HepG2 (cell line): ENCODE measurements around the gene TRAIP. TPM values are rescaled to one million over a fixed set of nuclear protein-coding genes. Genes with fewer than 3 reads are reported as not detected.
A peak's percentile ranks its signal among the peaks of the same experiment; 100 is the strongest.

Experiments used
- ATAC-seq: fragments of 200-7000 bp; cut with Tn5 transposase; 3 replicates; pipeline ENCODE4 v1.9.1; 2020; ENCODE audit warnings: mild to moderate bottlenecking, moderate library complexity
- BruUV-seq: library from RNA; stranded (reverse); fragments of 400-500 nt; replicated peaks from 2 replicates; lab custom pipeline; 2021; lab: Mats Ljungman, UMichigan
- CTCF ChIA-PET: fragments of 300-600 bp; formaldehyde crosslinking; extraction: SDS; loops from one replicate; lab custom pipeline; 2021; ENCODE audit warnings: low total read pairs, inconsistent platforms, low intra/inter-chr PET ratio; lab: Yijun Ruan, JAX
- POLR2A ChIA-PET: fragments of 350-600 bp; sonication (Branson Sonifier 250); formaldehyde crosslinking; loops from one replicate; lab custom pipeline; 2020; ENCODE audit warnings: antibody characterized with exemption, inconsistent platforms; lab: Yijun Ruan, JAX
- DNase-seq: peaks from one replicate; pipeline ENCODE4 v3.0.0-alpha.2; 2015; ENCODE audit warnings: low spot score
- FAIRE-seq: peaks from 3 replicates; lab custom pipeline; 2011; peaks lifted over from hg19 to GRCh38; lab: Jason Lieb, UNC
- H2AFZ ChIP-seq: one replicate; pipeline ENCODE4 v1.6.1; 2011; ENCODE audit warnings: low read length, inconsistent platforms
- H3K27ac ChIP-seq: fragments of 300-600 bp; 3 replicates; pipeline ENCODE4 v1.8.0; 2011; ENCODE audit warnings: mixed run types, mild to moderate bottlenecking, mixed read lengths, low read length, inconsistent platforms; ENCODE audit not compliant: insufficient read depth; ENCODE audit errors: extremely low read length
- H3K27me3 ChIP-seq, 2 experiments: fragments of 200-600 bp in 1 of 2; 2 replicates in 1 of 2; 3 replicates in 1 of 2; pipeline versions ENCODE4 v1.6.0 to v1.8.0; 2011; ENCODE audit warnings: low read length in 2 of 2, mild to moderate bottlenecking in 2 of 2, moderate library complexity in 2 of 2, inconsistent platforms in 1 of 2; ENCODE audit not compliant: insufficient read depth in 2 of 2, control insufficient read depth in 1 of 2
- H3K36me3 ChIP-seq, 2 experiments: fragments of 200-600 bp in 1 of 2; replicated peaks in 1 of 2; 2 replicates in 1 of 2; 3 replicates in 1 of 2; pipeline versions ENCODE4 v1.5.1 to v1.8.0; 2011; ENCODE audit warnings: low read length in 2 of 2, inconsistent platforms in 1 of 2; ENCODE audit not compliant: insufficient read depth in 2 of 2, control insufficient read depth in 1 of 2
- H3K4me1 ChIP-seq: 2 replicates; pipeline ENCODE4 v1.5.1; 2012; ENCODE audit warnings: low read length, inconsistent platforms; ENCODE audit not compliant: insufficient read depth
- H3K4me2 ChIP-seq: 2 replicates; pipeline ENCODE4 v1.6.0; 2011; ENCODE audit warnings: low read depth, low read length, inconsistent platforms
- H3K4me3 ChIP-seq, 3 experiments: fragments of 200-600 bp in 1 of 3; sonication (generic), shearing (Covaris generic) in 1 of 3; replicated peaks in 1 of 3; 2 replicates each; pipeline ENCODE4 v1.5.1; 2011 to 2016; ENCODE audit warnings: low read length in 3 of 3, inconsistent platforms in 2 of 3, low read depth in 2 of 3, mild to moderate bottlenecking in 2 of 3, control low read depth in 1 of 3, mixed read lengths in 1 of 3; ENCODE audit not compliant: insufficient read depth in 1 of 3
- H3K79me2 ChIP-seq: one replicate; pipeline ENCODE4 v1.6.1; 2011; ENCODE audit warnings: low read length, inconsistent platforms; ENCODE audit not compliant: insufficient read depth
- H3K9ac ChIP-seq: 2 replicates; pipeline ENCODE4 v1.6.0; 2011; ENCODE audit warnings: mild to moderate bottlenecking, low read depth, low read length, inconsistent platforms; ENCODE audit not compliant: insufficient read depth
- H3K9me3 ChIP-seq: 2 replicates; pipeline ENCODE4 v1.5.1; 2012; ENCODE audit warnings: mild to moderate bottlenecking, low read length
- H4K20me1 ChIP-seq: 2 replicates; pipeline ENCODE4 v1.6.0; 2011; ENCODE audit warnings: inconsistent platforms, mild to moderate bottlenecking, low read length, moderate library complexity; ENCODE audit not compliant: insufficient read depth
- MAFK ChIP-seq, 2 experiments: IDR thresholded peaks in 1 of 2; conservative IDR thresholded peaks in 1 of 2; 2 replicates each; pipeline ENCODE4 v1.6.1; 2011; ENCODE audit warnings: improper control_type of control experiment in 2 of 2, low read length in 2 of 2
- MAZ ChIP-seq, 2 experiments: sonication (generic) in 1 of 2; formaldehyde crosslinking in 1 of 2; IDR thresholded peaks; 2 replicates each; pipeline versions ENCODE4 v1.5.0 to v1.6.1; 2012 to 2020; ENCODE audit warnings: low read depth in 2 of 2, mild to moderate bottlenecking in 2 of 2, borderline replicate concordance in 1 of 2, improper control_type of control experiment in 1 of 2, low read length in 1 of 2, missing genetic modification reagents in 1 of 2, moderate library complexity in 1 of 2
- XRCC5 ChIP-seq: fragments of 200-400 bp; formaldehyde crosslinking; optimal IDR thresholded peaks from 2 replicates; pipeline ENCODE3; 2017; ENCODE audit warnings: mild to moderate bottlenecking, low read length
- ZNF10 ChIP-seq: sonication (generic); formaldehyde crosslinking; IDR thresholded peaks from 2 replicates; pipeline ENCODE4 v1.4.0; 2020; ENCODE audit warnings: mild to moderate bottlenecking, low read depth, missing genetic modification reagents, borderline replicate concordance
- ZNF253 ChIP-seq: sonication (generic); formaldehyde crosslinking; IDR thresholded peaks from 2 replicates; pipeline ENCODE4 v1.8.0; 2022; ENCODE audit warnings: mild to moderate bottlenecking, missing genetic modification reagents, borderline replicate concordance
- ZNF430 ChIP-seq: sonication (generic); formaldehyde crosslinking; IDR thresholded peaks from 2 replicates; pipeline ENCODE4 v1.9.0; 2021; ENCODE audit warnings: mild to moderate bottlenecking, missing genetic modification reagents
- ZNF619 ChIP-seq: sonication (generic); formaldehyde crosslinking; IDR thresholded peaks from 2 replicates; pipeline ENCODE4 v1.4.0; 2020; ENCODE audit warnings: mild to moderate bottlenecking, missing genetic modification reagents
- ZNF660 ChIP-seq: sonication (generic); formaldehyde crosslinking; IDR thresholded peaks from 2 replicates; pipeline ENCODE4 v1.5.1; 2020; ENCODE audit warnings: mild to moderate bottlenecking, low read depth, missing genetic modification reagents, borderline replicate concordance
- ZNF720 ChIP-seq: sonication (generic); formaldehyde crosslinking; IDR thresholded peaks from 2 replicates; pipeline ENCODE4 v1.4.0; 2020; ENCODE audit warnings: missing genetic modification reagents
- ZNF766 ChIP-seq: sonication (generic); formaldehyde crosslinking; IDR thresholded peaks from 2 replicates; pipeline ENCODE4 v1.5.0; 2020; ENCODE audit warnings: missing genetic modification reagents, borderline replicate concordance
- WGBS: methylation state at CpG from one replicate; pipeline ENCODE4 v1.1.6; 2017; ENCODE audit warnings: low lambda C conversion rate; 5-methylcytosine and 5-hydroxymethylcytosine counted together
- in situ Hi-C: cut with HindIII; loops from 2 replicates; pipeline ENCODE4 v1.10.0; 2017; ENCODE audit warnings: low pct_unique_long_range_greater_than_20kb; ENCODE audit not compliant: extremely low pct_ligation_motif_present
- intact Hi-C: fragments of 100-400 bp; cut with micrococcal nuclease; formaldehyde crosslinking; loops from one replicate; pipeline ENCODE4 v1.10.0; 2022; ENCODE audit not compliant: unreplicated experiment
- polyA plus RNA-seq, 8 experiments: library from polyadenylated mRNA; depleted of rRNA in 3 of 8; stranded (reverse) in 7 of 8; unstranded in 1 of 8; fragments of >200 nt; fragmentation: Illumina TruSeq in 4 of 8; extraction: Trizol in 4 of 8; gene quantifications; 2 replicates each; pipeline versions ENCODE4 v1.2.1 to v1.2.3, GENCODE V29; 2011 to 2016; ENCODE audit warnings: low read depth in 4 of 8, missing spikeins in 1 of 8, mixed read lengths in 1 of 8; ENCODE audit not compliant: insufficient read depth in 1 of 8
- total RNA-seq, 5 experiments: library from RNA; depleted of rRNA; stranded (reverse); fragments of >200 nt; fragmentation: Illumina TruSeq; extraction: Trizol; gene quantifications; 2 replicates each; pipeline ENCODE4 v1.2.3, GENCODE V29; 2016; ENCODE audit warnings: low read depth in 1 of 5
- TF ChIP-seq, protein P1 (sequence below): sonication (generic); formaldehyde crosslinking; IDR thresholded peaks from 2 replicates; pipeline ENCODE4 v1.5.1; 2020; ENCODE audit warnings: mild to moderate bottlenecking, missing genetic modification reagents, moderate library complexity
- TF ChIP-seq, protein P2 (sequence below): sonication (generic); formaldehyde crosslinking; IDR thresholded peaks from 2 replicates; pipeline ENCODE4 v1.8.0; 2022; ENCODE audit warnings: mild to moderate bottlenecking, missing genetic modification reagents, moderate library complexity
- TF ChIP-seq, protein P3 (sequence below): sonication (generic); formaldehyde crosslinking; IDR thresholded peaks from 2 replicates; pipeline ENCODE4 v1.5.0; 2020; ENCODE audit warnings: mild to moderate bottlenecking, missing genetic modification reagents
- TF ChIP-seq, protein P4 (sequence below): sonication (generic); formaldehyde crosslinking; conservative IDR thresholded peaks from 2 replicates; pipeline ENCODE4 v1.8.0; 2022; ENCODE audit warnings: mild to moderate bottlenecking, moderate library complexity, missing genetic modification reagents
- TF ChIP-seq, protein P5 (sequence below): sonication (generic); formaldehyde crosslinking; IDR thresholded peaks from 2 replicates; pipeline ENCODE4 v1.4.0; 2020; ENCODE audit warnings: missing genetic modification reagents, borderline replicate concordance

Gene TRAIP
- total and polyA plus RNA-seq, 2 of the 13 experiments (the other 11 are each of a cell fraction or from before 2014, with no cell fraction given) = 13.9 to 23.9 TPM

DNA sequence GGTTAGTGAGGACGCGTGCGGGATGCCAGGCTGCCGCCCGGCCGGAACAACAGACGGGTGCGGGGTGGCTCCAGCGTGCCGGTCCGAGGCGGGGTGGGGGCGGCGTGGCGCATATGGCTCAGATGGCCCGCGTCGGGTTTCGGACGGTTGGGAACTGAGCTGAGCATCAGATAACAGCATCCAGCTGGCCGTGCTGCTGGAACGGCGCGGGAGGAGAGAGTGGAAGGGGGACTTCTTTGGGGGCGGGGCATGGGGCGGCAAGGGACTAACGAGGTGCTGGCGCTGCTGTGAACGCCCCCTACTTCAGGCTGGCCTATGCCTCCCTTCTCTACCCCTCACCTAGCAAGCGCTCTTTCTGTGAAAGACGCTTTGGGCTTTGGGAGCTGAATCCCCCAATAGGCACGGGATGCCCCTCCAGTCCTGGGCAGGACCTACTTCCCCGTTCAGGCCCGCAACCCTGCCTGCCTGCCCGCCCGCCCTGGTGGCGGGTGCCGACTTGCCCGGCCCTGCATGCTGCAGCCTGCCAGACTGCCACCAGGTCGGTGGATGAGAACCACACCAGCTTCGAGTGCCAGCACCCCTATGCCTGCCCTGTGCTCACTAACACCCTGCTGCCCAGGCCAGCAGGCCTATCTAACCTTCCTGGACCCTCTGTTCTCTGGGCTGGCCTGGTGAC lies 52.8 kb downstream of the TRAIP start:
- peak overlapping the region; percentile 93 for H3K4me2 ChIP-seq
- peak overlapping the region; percentile 31; the same call in 1 of the 2 replicates for H3K9ac ChIP-seq
- no peak for DNase-seq
- peaks cover 0 to 12% of the 10 kb centered on the region in 2 experiments; a peak in 3 of 5 replicates for H3K27me3 ChIP-seq
- no peaks in the 10 kb centered on the region for H3K36me3 ChIP-seq
- no peak overlapping the region for H2AFZ ChIP-seq
- ChIA-PET POLR2A (interaction anchor here (0.9 to 2.8 kb wide), 10 partner anchors 10 to 125 kb away, joined by 3 to 22 read pairs (median 4); partner anchors contain the start of genes IP6K1 and UBA7), CTCF (interaction anchor here (2.2 kb wide), 1 partner anchor 36 kb away, joined by 27 read pairs; no protein-coding TSS in a partner anchor)
- BruUV-seq = no TSS peak
- FAIRE-seq = no peak
- intact Hi-C loops (no loop called here), in situ Hi-C loops (loop anchor here (10.0 kb wide), 1 partner anchor 101 kb away; the partner anchor contains the start of gene MST1R)
- H3K27ac ChIP-seq = no peak overlapping the region
- H3K4me1 ChIP-seq = peaks cover 85% of the 10 kb centered on the region
- WGBS = 0% methylated on average over 1 of the region's 41 CpGs
- ATAC-seq = peak; percentile 38
- peak overlapping the region; percentile 73 to 89 (median 85) for H3K4me3 ChIP-seq
- H3K79me2 ChIP-seq = no peaks in the 10 kb centered on the region
- no peaks in the 10 kb centered on the region for H3K9me3 ChIP-seq
- H4K20me1 ChIP-seq = no peaks in the 10 kb centered on the region
- TF ChIP-seq, protein P1, sequence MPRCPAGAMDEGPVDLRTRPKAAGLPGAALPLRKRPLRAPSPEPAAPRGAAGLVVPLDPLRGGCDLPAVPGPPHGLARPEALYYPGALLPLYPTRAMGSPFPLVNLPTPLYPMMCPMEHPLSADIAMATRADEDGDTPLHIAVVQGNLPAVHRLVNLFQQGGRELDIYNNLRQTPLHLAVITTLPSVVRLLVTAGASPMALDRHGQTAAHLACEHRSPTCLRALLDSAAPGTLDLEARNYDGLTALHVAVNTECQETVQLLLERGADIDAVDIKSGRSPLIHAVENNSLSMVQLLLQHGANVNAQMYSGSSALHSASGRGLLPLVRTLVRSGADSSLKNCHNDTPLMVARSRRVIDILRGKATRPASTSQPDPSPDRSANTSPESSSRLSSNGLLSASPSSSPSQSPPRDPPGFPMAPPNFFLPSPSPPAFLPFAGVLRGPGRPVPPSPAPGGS (CRISPR knock-in tag) = no peak
- TF ChIP-seq MAFK (conservative IDR thresholded peaks at IDR 0.05 in 1 of 2, IDR thresholded peaks at IDR 0.05 in 1 of 2; ENCODE audit: low read length in 2 of 2) = no peak
- TF ChIP-seq, protein P2, sequence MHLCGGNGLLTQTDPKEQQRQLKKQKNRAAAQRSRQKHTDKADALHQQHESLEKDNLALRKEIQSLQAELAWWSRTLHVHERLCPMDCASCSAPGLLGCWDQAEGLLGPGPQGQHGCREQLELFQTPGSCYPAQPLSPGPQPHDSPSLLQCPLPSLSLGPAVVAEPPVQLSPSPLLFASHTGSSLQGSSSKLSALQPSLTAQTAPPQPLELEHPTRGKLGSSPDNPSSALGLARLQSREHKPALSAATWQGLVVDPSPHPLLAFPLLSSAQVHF (CRISPR knock-in tag) = no peak
- TF ChIP-seq, protein P3, sequence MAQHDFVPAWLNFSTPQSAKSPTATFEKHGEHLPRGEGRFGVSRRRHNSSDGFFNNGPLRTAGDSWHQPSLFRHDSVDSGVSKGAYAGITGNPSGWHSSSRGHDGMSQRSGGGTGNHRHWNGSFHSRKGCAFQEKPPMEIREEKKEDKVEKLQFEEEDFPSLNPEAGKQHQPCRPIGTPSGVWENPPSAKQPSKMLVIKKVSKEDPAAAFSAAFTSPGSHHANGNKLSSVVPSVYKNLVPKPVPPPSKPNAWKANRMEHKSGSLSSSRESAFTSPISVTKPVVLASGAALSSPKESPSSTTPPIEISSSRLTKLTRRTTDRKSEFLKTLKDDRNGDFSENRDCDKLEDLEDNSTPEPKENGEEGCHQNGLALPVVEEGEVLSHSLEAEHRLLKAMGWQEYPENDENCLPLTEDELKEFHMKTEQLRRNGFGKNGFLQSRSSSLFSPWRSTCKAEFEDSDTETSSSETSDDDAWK (CRISPR knock-in tag) = no peak
- TF ChIP-seq ZNF720 (CRISPR knock-in tag) = no peak
- TF ChIP-seq, protein P4, sequence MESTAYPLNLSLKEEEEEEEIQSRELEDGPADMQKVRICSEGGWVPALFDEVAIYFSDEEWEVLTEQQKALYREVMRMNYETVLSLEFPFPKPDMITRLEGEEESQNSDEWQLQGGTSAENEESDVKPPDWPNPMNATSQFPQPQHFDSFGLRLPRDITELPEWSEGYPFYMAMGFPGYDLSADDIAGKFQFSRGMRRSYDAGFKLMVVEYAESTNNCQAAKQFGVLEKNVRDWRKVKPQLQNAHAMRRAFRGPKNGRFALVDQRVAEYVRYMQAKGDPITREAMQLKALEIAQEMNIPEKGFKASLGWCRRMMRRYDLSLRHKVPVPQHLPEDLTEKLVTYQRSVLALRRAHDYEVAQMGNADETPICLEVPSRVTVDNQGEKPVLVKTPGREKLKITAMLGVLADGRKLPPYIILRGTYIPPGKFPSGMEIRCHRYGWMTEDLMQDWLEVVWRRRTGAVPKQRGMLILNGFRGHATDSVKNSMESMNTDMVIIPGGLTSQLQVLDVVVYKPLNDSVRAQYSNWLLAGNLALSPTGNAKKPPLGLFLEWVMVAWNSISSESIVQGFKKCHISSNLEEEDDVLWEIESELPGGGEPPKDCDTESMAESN (CRISPR knock-in tag) = no peak
- TF ChIP-seq ZNF430 (CRISPR knock-in tag) = peak; percentile 15; the same call in 1 of the 2 replicates
- TF ChIP-seq ZNF660 (CRISPR knock-in tag) = no peak
- no peak for TF ChIP-seq ZNF253 (CRISPR knock-in tag)
- TF ChIP-seq ZNF619 = no peak
- TF ChIP-seq XRCC5 = no peak
- TF ChIP-seq, protein P5, sequence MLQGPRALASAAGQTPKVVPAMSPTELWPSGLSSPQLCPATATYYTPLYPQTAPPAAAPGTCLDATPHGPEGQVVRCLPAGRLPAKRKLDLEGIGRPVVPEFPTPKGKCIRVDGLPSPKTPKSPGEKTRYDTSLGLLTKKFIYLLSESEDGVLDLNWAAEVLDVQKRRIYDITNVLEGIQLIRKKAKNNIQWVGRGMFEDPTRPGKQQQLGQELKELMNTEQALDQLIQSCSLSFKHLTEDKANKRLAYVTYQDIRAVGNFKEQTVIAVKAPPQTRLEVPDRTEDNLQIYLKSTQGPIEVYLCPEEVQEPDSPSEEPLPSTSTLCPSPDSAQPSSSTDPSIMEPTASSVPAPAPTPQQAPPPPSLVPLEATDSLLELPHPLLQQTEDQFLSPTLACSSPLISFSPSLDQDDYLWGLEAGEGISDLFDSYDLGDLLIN = no peak
- TF ChIP-seq MAZ (IDR thresholded peaks at IDR 0.05; ENCODE audit: borderline replicate concordance, low read depth, low read length) = no peak
- TF ChIP-seq MAZ (CRISPR knock-in tag; IDR thresholded peaks at IDR 0.05; ENCODE audit: low read depth) = 0 out of 2 replicates have a peak, but pooled peaks have one; percentile 19
- TF ChIP-seq ZNF10 (CRISPR knock-in tag) = no peak
- TF ChIP-seq ZNF766 = no peak
